PFSK-1 (cell line): ENCODE measurements around the gene NACC2.

Experiments used
- POLR2AphosphoS5 ChIP-seq: IDR thresholded peaks from 2 replicates; pipeline ENCODE4 v1.6.1; 2012; ENCODE audit warnings: low read depth, mild to moderate bottlenecking, control low read depth, low read length, moderate library complexity
- REST ChIP-seq, 2 experiments: IDR thresholded peaks; 2 replicates each; pipeline versions ENCODE4 v1.6.1 to v1.8.0; 2011 to 2012; ENCODE audit warnings: low read depth in 2 of 2, low read length in 2 of 2, control low read depth in 1 of 2, inconsistent platforms in 1 of 2, mild to moderate bottlenecking in 1 of 2, moderate library complexity in 1 of 2; ENCODE audit not compliant: insufficient read depth in 1 of 2
- SIN3A ChIP-seq: IDR thresholded peaks from 2 replicates; pipeline ENCODE4 v1.6.1; 2012; ENCODE audit warnings: mild to moderate bottlenecking, low read length, moderate library complexity, borderline replicate concordance; ENCODE audit not compliant: insufficient read depth
- TAF1 ChIP-seq: IDR thresholded peaks from 2 replicates; pipeline ENCODE4 v1.6.1; 2012; ENCODE audit warnings: low read length, control low read depth, borderline replicate concordance; ENCODE audit not compliant: insufficient read depth

GRCh38 chr9:136020671-136021070, 74.4 kb downstream of the NACC2 start:
- no peak for TF ChIP-seq SIN3A
- no peak for TF ChIP-seq REST (IDR thresholded peaks at IDR 0.05; ENCODE audit: insufficient read depth in 1 of 2, low read depth in 2 of 2, low read length in 2 of 2)
- no peak for TF ChIP-seq POLR2AphosphoS5
- TF ChIP-seq TAF1: no peak
